CD4-positive, alpha-beta T cell treated with Interleukin-17A for 1 hour (primary cell): Measurements from ENCODE around the gene ADAMTS14.
"Not testable (repeated sequence)": the region's sequence is repeated elsewhere in the genome, so short reads cannot be mapped to it uniquely, and the experiment has no call there.

Experiments used
- DNase-seq: peaks from one replicate; pipeline ENCODE4 v3.0.0-alpha.2; 2020

The ADAMTS14 gene, protein sequence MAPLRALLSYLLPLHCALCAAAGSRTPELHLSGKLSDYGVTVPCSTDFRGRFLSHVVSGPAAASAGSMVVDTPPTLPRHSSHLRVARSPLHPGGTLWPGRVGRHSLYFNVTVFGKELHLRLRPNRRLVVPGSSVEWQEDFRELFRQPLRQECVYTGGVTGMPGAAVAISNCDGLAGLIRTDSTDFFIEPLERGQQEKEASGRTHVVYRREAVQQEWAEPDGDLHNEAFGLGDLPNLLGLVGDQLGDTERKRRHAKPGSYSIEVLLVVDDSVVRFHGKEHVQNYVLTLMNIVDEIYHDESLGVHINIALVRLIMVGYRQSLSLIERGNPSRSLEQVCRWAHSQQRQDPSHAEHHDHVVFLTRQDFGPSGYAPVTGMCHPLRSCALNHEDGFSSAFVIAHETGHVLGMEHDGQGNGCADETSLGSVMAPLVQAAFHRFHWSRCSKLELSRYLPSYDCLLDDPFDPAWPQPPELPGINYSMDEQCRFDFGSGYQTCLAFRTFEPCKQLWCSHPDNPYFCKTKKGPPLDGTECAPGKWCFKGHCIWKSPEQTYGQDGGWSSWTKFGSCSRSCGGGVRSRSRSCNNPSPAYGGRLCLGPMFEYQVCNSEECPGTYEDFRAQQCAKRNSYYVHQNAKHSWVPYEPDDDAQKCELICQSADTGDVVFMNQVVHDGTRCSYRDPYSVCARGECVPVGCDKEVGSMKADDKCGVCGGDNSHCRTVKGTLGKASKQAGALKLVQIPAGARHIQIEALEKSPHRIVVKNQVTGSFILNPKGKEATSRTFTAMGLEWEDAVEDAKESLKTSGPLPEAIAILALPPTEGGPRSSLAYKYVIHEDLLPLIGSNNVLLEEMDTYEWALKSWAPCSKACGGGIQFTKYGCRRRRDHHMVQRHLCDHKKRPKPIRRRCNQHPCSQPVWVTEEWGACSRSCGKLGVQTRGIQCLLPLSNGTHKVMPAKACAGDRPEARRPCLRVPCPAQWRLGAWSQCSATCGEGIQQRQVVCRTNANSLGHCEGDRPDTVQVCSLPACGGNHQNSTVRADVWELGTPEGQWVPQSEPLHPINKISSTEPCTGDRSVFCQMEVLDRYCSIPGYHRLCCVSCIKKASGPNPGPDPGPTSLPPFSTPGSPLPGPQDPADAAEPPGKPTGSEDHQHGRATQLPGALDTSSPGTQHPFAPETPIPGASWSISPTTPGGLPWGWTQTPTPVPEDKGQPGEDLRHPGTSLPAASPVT

DNA sequence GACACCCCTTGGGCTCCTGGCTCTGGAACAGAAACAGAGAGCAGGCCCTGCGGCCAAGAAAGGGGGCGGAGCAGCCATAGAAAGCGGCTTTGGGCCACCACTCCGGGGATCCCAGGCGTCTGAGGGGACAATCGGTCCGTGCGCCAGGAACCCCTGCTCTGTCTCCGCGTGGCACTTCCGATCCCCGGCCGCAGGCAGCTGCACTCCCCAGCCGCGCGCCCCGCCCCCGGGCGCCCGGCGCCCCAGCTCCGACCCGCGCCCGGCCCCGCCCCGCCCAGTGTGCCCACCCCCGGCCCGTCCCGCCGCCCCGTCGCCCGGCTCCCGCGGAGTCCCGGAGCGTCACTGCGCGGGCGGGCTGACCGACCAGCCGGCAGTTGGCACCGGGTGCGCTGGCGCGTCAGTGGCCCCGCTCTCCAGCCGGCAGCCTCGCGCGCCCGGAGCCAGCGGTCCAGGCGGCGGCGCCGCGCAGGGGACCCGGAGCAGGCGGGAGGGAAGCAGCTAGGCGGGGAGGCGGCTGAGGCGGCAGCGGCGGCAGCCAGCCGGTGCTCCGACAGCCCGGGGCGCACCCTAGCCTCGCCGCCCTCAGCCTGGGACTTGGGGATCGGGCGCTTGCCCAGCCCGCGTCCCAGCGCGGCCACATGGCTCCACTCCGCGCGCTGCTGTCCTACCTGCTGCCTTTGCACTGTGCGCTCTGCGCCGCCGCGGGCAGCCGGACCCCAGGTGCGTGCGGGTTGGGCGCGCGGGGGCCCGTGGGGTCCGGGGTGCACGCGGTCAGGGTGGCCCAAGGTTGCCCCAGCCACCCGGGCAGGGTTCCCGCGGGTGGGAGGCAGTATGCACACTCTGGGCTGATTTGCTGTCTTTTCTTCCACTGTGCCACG is at the start of gene ADAMTS14:
TSS of gene ADAMTS14 (plus strand) at position 342 of the 878 bp plus-strand sequence. CDS start at position 639, 297 bp downstream.
- DNase-seq, result peak; percentile 7

DNA sequence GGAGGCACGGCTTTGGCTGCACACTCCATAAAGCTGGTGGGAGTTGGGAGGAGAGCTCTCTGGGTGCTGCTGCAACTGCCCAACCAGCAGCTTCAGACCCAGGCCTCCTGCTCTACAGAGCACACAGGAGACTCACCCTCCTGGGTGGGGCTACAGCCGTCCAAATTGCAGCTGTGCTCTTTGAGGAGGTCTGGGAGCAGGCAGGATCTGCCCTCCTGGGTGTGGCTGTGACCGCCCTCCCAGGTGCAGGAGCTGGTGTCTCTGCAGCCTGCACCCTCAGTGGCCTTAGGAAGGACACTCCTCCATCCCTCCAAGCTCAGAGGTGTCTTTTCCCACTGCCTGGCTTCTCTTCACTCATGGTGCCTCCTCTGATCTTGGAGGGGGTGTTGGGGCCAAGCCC is 49.8 kb upstream of the ADAMTS14 start:
- DNase-seq, result no peak

DNA sequence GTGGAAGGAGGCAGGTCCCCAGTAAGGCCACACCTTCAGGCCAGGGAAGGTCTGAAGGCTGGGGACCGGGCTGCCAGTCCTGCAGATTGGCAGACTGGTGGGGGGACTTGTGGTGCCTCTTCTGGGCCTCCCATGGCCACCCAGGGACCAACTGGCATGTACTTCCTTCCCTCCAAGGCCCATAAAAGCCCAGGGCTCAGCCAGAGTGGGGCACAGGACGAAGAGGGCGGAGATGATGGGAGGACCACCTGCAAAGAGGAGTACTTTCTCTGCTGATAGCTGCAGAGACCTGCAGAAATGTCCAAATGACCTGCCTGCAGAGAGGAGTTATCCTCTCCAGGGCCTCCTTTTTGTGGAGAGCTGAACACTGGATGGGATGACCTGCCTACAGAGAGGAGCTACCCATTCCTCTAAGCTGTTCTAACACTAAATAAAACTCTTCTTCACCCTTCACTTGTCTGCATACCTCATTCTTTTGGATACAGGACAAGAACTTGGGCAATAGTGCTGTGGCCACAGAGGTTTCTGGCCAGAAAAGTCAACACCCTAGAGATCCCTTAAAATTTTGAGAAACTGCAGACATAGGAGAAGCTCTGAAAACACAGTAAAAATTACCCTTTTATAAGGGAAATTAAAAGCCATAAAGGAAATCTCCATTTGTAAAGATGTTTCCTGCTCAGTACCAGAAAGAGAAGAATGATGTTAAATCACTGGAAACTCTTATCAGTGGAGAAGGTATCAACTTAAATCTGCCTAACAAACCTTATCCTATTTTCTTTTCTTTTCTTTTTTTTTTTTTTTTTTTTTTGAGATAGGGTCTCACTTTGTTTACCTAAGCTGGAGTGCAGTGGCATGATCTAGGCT is 49.1 kb upstream of the ADAMTS14 start:
- DNase-seq, result no peak

DNA sequence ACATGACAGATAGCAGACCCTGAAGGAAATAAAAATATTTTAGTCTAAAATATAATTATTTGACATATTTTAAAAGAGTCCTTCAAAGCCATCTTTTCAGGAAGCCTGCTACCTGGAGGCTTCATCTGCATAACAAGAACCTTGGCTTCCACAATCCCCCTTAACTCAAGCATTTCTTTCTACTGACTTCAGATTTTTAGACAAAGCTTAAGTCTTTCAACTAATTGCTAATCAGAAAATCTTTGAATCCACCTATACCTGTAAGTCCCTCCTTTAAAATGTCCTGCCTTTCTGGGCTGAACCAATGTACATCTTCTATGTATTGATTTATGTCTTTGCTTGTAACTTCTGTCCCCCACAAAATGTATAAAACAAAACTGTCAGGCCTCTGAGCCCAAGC is 46.2 kb upstream of the ADAMTS14 start:
- no peak for DNase-seq

DNA sequence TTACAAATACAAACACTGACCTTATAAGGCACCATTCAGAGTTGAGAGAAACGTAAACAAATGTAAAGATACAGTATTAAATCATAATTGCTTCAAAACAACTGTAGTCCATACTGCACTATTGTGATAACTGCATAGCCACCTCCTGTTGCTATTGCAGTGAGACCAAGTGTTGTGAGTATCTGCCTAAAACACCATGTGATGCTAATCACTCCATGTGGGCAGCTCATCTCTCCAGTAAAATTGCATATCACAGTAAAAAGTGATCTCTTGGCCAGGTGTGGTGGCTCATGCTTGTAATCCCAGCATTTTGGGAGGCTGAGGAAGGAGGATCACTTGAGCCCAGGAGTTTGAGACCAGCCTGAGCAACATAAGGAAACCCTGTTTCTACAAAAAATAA is 43.0 kb upstream of the ADAMTS14 start:
- no peak for DNase-seq

DNA sequence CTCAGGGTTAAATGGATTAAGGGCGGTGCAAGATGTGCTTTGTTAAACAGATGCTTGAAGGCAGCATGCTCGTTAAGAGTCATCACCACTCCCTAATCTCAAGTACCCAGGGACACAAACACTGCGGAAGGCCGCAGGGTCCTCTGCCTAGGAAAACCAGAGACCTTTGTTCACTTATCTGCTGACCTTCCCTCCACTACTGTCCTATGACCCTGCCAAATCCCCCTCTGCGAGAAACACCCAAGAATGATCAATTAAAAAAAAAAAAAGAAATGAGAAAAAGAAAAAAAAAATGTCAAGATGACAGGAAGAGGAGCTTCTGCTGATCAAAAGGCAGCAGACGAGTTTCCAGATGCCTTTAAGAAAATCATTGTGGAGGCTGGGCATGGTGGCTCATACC is 40.6 kb upstream of the ADAMTS14 start:
- not testable (repeated sequence) for DNase-seq

DNA sequence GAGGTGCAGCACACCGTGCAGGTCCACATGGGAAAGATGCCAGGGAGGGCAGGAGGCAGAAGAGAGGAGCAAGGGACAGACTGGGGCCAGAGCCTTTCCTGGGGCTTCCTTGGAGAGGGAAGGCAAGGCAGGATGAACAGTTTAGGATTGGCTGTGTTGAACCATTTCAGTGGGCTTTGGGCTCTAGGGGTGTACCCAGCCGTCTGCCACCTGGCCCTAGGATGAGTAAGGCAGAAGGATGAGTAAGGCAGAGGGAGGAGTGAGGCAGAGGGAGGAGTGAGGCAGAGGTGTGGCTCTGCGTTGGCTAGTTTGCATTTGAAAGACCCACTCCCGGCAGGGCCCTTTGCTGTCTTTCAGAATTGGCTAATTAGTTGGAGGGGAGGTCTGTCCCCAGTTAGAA is 38.3 kb upstream of the ADAMTS14 start:
- no peak for DNase-seq

DNA sequence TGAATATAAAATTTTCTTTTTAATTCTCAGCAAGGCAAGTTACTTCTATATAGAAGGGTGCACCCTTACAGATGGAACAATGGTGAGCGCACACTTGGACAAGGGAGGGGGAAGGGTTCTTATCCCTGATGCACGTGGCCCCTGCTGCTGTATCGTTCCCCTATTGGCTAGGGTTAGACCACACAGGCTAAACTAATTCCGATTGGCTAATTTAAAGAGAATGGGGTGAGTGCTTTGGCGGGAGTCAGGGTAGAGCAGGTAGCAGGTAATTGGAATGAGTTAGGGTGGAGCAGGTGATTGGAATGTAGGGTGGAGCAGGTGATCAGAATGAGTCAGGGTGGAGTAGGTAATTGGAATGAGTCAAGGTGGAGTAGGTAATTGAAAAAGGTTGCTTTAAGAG is 37.8 kb upstream of the ADAMTS14 start:
- not testable (repeated sequence) for DNase-seq

DNA sequence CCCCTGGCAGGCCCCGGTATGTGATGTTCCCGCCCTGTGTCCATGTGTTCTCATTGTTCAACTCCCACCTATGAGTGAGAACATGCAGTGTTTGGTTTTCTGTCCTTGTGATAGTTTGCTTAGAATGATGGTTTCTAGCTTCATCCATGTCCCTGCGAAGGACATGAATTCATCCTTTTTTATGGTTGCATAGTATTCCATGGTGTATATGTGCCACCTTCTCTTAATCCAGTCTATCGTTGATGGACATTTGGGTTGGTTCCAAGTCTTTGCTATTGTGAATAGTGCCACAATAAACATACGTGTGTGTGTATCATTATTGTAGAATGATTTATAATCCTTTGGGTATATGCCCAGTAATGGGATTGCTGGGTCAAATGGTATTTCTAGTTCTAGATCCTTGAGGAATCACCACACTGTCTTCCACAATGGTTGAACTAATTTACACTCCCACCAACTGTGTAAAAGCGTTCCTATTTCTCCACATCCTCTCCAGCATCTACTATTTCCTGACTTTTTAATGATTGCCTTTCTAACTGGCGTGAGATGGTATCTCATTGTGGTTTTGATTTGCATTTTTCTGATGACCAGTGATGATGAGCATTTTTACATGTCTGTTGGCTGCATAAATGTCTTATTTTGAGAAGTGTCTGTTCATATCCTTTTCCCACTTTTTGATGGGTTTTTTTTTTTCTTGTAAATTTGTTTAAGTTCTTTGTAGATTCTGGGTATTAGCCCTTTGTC is 32.5 kb upstream of the ADAMTS14 start:
- not testable (repeated sequence) for DNase-seq

DNA sequence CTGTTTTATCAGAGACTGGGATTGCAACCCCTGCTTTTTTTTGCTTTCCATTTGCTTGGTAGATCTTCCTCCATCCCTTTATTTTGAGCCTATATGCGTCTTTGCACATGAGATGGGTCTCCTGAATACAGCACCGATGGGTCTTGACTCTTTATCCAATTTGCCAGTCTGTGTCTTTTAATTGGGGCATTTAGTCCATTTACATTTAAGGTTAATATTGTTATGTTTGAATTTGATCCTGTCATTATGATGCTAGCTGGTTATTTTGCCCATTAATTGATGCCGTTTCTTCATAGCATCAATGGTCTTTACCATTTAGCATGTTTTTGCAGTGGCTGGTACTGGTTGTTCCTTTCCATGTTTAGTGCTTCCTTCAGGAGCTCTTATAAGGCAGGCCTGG is 29.0 kb upstream of the ADAMTS14 start:
- DNase-seq, result not testable (repeated sequence)

DNA sequence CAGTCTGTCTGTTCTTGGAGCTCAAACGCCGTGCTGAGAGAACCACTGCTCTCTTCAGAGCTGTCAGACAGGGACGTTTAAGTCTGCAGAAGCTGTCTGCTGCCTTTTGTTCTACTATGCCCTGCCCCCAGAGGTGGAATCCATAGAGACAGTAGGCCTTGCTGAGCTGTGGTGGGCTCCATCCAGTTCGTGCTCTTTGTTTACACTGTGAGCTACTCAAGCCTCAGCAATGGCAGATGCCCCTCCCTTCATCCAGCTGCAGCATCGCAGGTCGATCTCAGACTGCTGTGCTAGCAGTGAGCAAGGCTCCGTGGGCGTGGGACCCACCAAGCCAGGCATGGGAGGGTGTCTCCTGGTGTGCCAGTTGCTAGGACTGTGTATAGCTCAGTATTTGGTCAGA is 27.3 kb upstream of the ADAMTS14 start:
- not testable (repeated sequence) for DNase-seq

DNA sequence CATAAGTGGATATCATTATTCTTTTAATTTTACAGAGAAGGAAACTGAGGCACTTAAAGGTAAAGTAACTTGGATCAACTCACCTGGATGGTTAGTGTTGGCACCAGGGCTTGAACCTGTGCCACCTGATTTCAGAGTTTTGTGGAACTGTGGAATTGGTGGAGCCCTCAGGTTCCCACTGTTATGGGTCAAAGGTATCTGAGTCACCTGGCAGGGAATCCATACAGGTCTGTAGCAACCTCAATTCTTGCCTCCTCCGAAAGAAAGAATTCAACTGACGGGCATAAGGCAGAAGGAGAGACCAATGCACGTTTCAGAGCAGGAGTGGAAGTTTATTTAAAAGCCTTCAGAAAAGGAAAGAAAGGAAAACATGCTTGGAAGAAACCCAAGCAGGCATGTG is 25.2 kb upstream of the ADAMTS14 start:
- no peak for DNase-seq

DNA sequence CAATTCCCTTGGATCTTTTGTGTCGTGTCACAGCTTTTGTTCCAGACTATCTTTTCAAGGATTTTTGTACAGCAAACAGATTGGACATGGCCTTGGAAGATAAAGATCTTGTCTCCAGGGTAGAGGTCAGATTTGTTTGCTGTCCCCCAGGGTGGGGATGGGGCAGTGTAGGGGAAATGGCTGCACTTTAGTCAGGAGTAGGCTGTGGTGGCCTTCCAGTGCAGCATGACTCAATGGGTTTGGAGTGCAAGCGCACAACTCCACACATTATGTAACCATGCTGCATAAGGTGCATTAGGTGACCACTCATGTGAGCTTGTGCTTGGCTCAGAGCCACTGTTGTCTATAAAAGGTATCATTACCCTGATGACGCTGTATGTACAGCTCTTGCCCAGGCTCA is 23.9 kb upstream of the ADAMTS14 start:
- DNase-seq, result no peak

DNA sequence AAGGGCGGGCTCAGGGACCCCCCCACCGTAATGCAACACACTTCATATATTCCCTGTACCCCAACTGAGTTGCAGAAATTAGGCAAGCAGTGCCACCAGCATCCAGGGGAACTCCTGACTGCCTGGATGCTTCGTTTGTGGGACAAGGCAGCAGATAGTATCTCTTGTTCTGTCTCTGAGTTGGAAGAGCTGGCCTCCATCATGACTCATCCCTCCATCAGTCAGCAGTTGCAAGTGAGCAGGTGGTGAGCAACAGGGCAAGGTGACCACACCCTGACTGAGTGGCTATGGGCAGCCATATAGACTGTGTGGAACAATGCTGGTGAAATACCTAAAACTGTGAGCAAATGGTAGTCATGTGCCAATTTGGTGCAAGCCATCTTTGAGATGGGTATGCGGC is 22.8 kb upstream of the ADAMTS14 start:
- no peak for DNase-seq

DNA sequence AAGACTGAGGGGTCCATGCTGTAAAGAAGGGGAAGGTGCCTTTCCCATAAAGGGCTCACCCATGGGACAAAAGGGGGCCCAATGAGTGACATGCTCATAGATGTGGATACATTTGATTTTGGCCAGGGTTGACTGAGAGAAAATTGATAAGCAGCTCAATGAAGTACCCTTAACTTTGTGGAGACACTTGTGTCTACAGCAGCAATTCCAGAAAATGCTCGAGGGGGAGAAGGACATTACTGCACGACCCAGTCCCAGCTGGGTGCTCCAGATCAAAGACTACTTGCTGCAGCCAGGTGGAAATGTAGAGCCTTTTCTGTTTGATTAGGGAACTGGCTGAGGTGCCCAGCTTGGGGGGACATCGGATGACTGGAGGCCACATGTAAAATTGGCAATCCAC is 22.2 kb upstream of the ADAMTS14 start:
- no peak for DNase-seq

DNA sequence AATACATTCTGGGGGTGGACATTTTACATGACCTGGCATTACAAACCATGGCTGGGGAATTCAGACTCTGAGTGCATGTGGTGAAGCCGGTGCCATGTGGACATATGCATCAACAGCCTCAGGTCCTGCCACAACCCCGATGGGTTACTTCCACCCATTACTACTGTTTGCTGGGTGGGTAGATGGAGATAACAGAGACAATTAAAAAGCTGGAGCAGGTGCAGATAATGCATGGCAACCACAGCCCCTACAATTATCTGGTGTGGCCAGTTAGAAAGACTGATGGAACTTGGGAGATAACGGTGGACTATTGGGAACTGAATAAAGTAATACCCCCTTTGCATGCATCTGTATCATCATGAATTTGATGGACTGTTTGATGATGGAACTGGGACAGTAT is 21.6 kb upstream of the ADAMTS14 start:
- DNase-seq, result no peak

DNA sequence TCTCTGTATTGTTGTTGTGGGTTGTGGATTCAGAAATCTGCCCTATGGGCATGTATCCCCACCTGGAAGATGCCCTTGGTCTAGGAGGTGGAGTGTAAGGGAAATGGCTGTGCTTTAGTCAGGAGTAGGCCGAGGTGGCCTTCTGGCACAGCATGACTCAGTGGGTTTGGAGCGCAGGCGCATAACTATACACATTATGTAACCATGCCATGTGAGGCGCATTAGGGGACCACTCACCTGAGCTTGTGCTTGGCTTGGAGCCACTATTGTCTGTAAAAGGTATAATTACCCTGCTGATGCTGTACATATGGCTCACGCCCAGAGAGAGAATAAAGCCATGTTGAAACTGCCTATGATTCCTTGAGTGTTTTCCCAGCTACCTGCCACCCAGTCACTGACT is 20.6 kb upstream of the ADAMTS14 start:
- DNase-seq, result no peak

DNA sequence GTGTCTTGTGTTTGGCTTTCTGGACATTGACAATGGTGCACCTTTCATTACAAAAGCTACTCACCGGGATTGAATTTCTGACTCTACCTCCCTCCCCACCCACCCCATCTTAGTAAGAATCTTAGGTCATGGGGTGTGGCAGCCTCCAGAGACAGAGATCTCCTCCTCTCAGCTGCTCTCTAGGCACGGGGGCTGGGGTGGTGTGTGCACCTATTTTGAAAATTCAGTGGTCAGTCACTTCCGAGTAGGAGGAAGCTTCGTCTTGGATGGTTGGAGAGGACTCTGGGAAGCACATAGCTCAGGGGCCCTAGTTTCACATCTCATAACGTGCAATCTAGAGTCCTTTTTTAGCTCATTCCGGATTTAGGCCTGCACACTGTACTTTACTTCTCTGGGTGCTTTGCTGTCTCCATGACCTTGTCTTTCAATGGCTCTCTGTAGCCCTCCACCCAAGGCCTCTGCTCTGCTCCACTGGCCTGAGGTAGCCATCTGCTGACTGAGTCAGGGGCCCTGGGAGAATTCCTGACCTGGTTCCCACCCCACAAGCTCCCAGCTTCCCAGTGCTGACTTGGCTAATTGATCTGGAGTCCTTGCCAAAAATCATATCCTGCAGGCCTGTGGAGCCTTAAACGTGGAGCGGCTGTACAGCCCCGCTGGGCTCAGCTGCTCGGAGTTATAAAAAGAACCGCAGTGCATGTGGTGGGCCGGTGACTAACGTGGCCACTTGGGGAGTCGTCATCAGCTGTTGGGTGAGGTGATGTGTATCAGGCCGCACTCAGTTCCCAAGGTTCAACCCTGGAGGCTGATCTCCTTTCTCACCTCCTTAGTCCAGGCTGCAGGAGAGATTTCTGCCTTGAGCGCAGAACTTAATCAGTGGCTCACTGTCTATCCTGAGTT is 19.3 kb upstream of the ADAMTS14 start:
- no peak for DNase-seq

DNA sequence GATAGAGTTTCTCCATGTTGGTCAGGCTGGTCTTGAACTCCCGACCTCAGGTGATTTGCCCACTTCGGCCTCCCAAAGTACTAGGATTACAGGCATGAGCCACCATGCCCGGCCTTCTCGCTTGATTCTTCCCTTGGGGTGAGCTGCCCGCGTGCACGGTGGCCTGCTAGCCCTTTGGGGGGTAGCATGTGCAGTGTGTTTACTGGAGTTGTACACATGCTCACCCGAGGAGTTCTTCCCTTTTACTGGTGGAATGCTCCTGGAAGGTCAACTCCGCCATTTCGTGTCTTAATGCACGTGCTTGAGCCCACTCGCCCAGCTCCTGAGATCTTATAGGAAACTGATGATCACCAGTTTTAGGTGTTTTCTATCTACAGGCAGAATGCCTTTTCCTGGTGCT is 17.0 kb upstream of the ADAMTS14 start:
- DNase-seq, result no peak
